Trophoblast cell (in vitro differentiated cells and primary cell): ENCODE measurements around the gene NHP2.

Source experiments
- DNase-seq, 2 donors: peaks; one replicate each; pipeline ENCODE4 v3.0.0-alpha.2; 2016
- H2AFZ ChIP-seq: 2 replicates; pipeline ENCODE4 v1.6.1; 2013; ENCODE audit warnings: low read length, moderate library complexity, mild to moderate bottlenecking; ENCODE audit not compliant: insufficient read depth, poor library complexity
- H2AK5ac ChIP-seq: 2 replicates; pipeline ENCODE4 v1.6.1; 2013; ENCODE audit warnings: mild to moderate bottlenecking, low read length
- H2BK120ac ChIP-seq: 2 replicates; pipeline ENCODE4 v1.6.1; 2013; ENCODE audit warnings: low read length, mild to moderate bottlenecking, moderate library complexity; ENCODE audit not compliant: insufficient read depth, poor library complexity
- H2BK12ac ChIP-seq: 2 replicates; pipeline ENCODE4 v1.6.1; 2013; ENCODE audit warnings: mild to moderate bottlenecking, low read length, moderate library complexity
- H2BK5ac ChIP-seq: 2 replicates; pipeline ENCODE4 v1.6.1; 2013; ENCODE audit warnings: low read length, low read depth, moderate library complexity, mild to moderate bottlenecking; ENCODE audit not compliant: poor library complexity
- H3K14ac ChIP-seq: 2 replicates; pipeline ENCODE4 v1.6.1; 2013; ENCODE audit warnings: mild to moderate bottlenecking, low read length
- H3K18ac ChIP-seq: 2 replicates; pipeline ENCODE4 v1.6.1; 2013; ENCODE audit warnings: mild to moderate bottlenecking, low read length
- H3K23ac ChIP-seq: 2 replicates; pipeline ENCODE4 v1.6.1; 2013; ENCODE audit warnings: low read length
- H3K27ac ChIP-seq: 2 replicates; pipeline ENCODE4 v1.5.1; 2013; ENCODE audit warnings: low read depth, mild to moderate bottlenecking, inconsistent platforms, low read length, moderate library complexity
- H3K27me3 ChIP-seq: 2 replicates; pipeline ENCODE4 v1.6.1; 2013; ENCODE audit warnings: inconsistent platforms, mild to moderate bottlenecking, low read length, moderate library complexity; ENCODE audit not compliant: insufficient read depth
- H3K36me3 ChIP-seq, 2 experiments: 1 replicate in 1 of 2; 2 replicates in 1 of 2; pipeline ENCODE4 v1.6.1; 2013; ENCODE audit warnings: low read length in 2 of 2, mild to moderate bottlenecking in 2 of 2, moderate library complexity in 1 of 2; ENCODE audit not compliant: insufficient read depth in 2 of 2, control insufficient read depth in 1 of 2
- H3K4ac ChIP-seq: 2 replicates; pipeline ENCODE4 v1.6.1; 2013; ENCODE audit warnings: low read depth, mild to moderate bottlenecking, low read length, moderate library complexity
- H3K4me1 ChIP-seq, 2 experiments: 1 replicate in 1 of 2; 2 replicates in 1 of 2; pipeline ENCODE4 v1.6.1; 2013; ENCODE audit warnings: low read length in 2 of 2, mild to moderate bottlenecking in 2 of 2, moderate library complexity in 1 of 2; ENCODE audit not compliant: insufficient read depth in 2 of 2, control insufficient read depth in 1 of 2
- H3K4me2 ChIP-seq: 2 replicates; pipeline ENCODE4 v1.6.1; 2013; ENCODE audit warnings: inconsistent platforms, mild to moderate bottlenecking, low read length, moderate library complexity
- H3K4me3 ChIP-seq: 2 replicates; pipeline ENCODE4 v1.5.1; 2013; ENCODE audit warnings: mild to moderate bottlenecking, low read depth, low read length, inconsistent platforms
- H3K79me1 ChIP-seq: one replicate; pipeline ENCODE4 v1.6.1; 2013; ENCODE audit warnings: low read length
- H3K79me2 ChIP-seq: 2 replicates; pipeline ENCODE4 v1.6.1; 2013; ENCODE audit warnings: low read length, mild to moderate bottlenecking; ENCODE audit not compliant: control insufficient read depth, insufficient read depth, poor library complexity
- H3K9ac ChIP-seq: 2 replicates; pipeline ENCODE4 v1.6.1; 2013; ENCODE audit warnings: mild to moderate bottlenecking, low read length
- H3K9me3 ChIP-seq: 2 replicates; pipeline ENCODE4 v1.6.1; 2013; ENCODE audit warnings: low read depth, mild to moderate bottlenecking, control low read depth, inconsistent platforms, low read length; ENCODE audit not compliant: insufficient read depth
- H4K12ac ChIP-seq: 2 replicates; pipeline ENCODE4 v1.6.1; 2013; ENCODE audit warnings: low read depth, mild to moderate bottlenecking, low read length, moderate library complexity
- H4K8ac ChIP-seq: 2 replicates; pipeline ENCODE4 v1.6.1; 2013; ENCODE audit warnings: low read depth, mild to moderate bottlenecking, low read length, moderate library complexity
- H4K91ac ChIP-seq: one replicate; pipeline ENCODE4 v1.6.1; 2013; ENCODE audit warnings: low read depth, mild to moderate bottlenecking, low read length, moderate library complexity
- WGBS: extraction: QIAGEN DNeasy Blood & Tissue Kit; methylation state at CpG from one replicate; pipeline ENCODE4 v1.1.7; 2013; ENCODE audit warnings: missing lambda C conversion rate; ENCODE audit not compliant: insufficient read length, insufficient coverage; ENCODE audit errors: extremely low coverage; 5-methylcytosine and 5-hydroxymethylcytosine counted together

The NHP2 gene

GRCh38 chr5:178107756-178108310 is 45.9 kb downstream of the NHP2 start:
- Histone ChIP-seq H3K27me3 (no peaks in the 10 kb centered on the region), H3K27ac (no peak overlapping the region), H3K9me3 (no peaks in the 10 kb centered on the region), H2AFZ (peak overlapping the region; percentile 10), H2BK12ac (no peak overlapping the region), H3K4me3 (no peak overlapping the region), H3K4me2 (no peak overlapping the region), H3K4me1 (peaks cover 10 to 12% of the 10 kb centered on the region in 2 experiments), H2BK5ac (no peak overlapping the region), H3K23ac (no peak overlapping the region), H2AK5ac (no peak overlapping the region), H2BK120ac (no peak overlapping the region), H3K9ac (peak overlapping the region; percentile 29), H3K14ac (no peak overlapping the region), H3K79me2 (no peaks in the 10 kb centered on the region), H3K18ac (no peak overlapping the region), H3K36me3 (no peaks in the 10 kb centered on the region), H4K91ac (no peak overlapping the region), H3K79me1 (no peaks in the 10 kb centered on the region), H4K8ac (no peak overlapping the region), H4K12ac (no peak overlapping the region), H3K4ac (no peak overlapping the region)
- no peak for DNase-seq
- WGBS, result no CpG with 5 or more reads among the region's 5 CpGs

GRCh38 chr5:178106556-178107239 is 47.0 kb downstream of the NHP2 start:
- Histone ChIP-seq H3K4me1 (peaks cover 10 to 12% of the 10 kb centered on the region in 2 experiments), H3K9ac (no peak overlapping the region), H3K27ac (no peak overlapping the region), H2BK5ac (no peak overlapping the region), H3K4ac (no peak overlapping the region), H3K23ac (no peak overlapping the region), H3K79me2 (no peaks in the 10 kb centered on the region), H4K91ac (no peak overlapping the region), H3K79me1 (no peaks in the 10 kb centered on the region), H3K9me3 (no peaks in the 10 kb centered on the region), H2BK12ac (no peak overlapping the region), H3K36me3 (no peaks in the 10 kb centered on the region), H4K8ac (no peak overlapping the region), H3K27me3 (no peaks in the 10 kb centered on the region), H3K14ac (no peak overlapping the region), H4K12ac (no peak overlapping the region), H3K18ac (no peak overlapping the region), H3K4me2 (no peak overlapping the region), H2AFZ (no peak overlapping the region), H3K4me3 (no peak overlapping the region), H2BK120ac (no peak overlapping the region), H2AK5ac (no peak overlapping the region)
- no CpG with 5 or more reads among the region's 13 CpGs for WGBS
- no peak for DNase-seq

DNA sequence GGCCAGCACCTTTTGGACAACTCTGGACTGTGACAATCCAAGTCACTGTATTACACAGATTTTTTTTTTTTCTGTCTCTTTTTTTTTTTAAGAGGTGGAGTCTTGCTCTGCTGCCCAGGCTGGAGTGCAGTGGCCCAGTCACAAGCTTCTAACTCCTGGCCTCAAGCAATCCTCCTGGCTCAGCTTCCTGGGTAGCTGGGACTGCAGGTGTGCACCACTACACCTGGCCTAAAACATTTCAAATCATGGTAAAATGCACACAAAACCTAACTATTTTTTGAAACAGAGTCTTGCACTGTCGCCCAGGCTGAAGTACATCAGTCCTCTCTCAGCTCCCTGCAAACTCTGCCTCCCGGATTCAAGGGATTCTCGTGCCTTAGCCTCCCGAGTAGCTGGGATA is 47.6 kb downstream of the NHP2 start:
- Histone ChIP-seq H2AFZ (no peak overlapping the region), H3K4me3 (no peak overlapping the region), H3K27ac (no peak overlapping the region), H4K12ac (no peak overlapping the region), H3K18ac (no peak overlapping the region), H3K79me2 (no peaks in the 10 kb centered on the region), H2BK120ac (no peak overlapping the region), H4K8ac (no peak overlapping the region), H2BK5ac (no peak overlapping the region), H3K36me3 (no peaks in the 10 kb centered on the region), H3K27me3 (no peaks in the 10 kb centered on the region), H3K4me1 (peaks cover 10 to 12% of the 10 kb centered on the region in 2 experiments), H3K9me3 (no peaks in the 10 kb centered on the region), H3K9ac (no peak overlapping the region), H3K14ac (no peak overlapping the region), H2AK5ac (no peak overlapping the region), H3K79me1 (no peaks in the 10 kb centered on the region), H3K23ac (no peak overlapping the region), H2BK12ac (no peak overlapping the region), H3K4me2 (no peak overlapping the region), H3K4ac (no peak overlapping the region), H4K91ac (no peak overlapping the region)
- WGBS, result no CpG with 5 or more reads among the region's 4 CpGs
- no peak for DNase-seq

DNA sequence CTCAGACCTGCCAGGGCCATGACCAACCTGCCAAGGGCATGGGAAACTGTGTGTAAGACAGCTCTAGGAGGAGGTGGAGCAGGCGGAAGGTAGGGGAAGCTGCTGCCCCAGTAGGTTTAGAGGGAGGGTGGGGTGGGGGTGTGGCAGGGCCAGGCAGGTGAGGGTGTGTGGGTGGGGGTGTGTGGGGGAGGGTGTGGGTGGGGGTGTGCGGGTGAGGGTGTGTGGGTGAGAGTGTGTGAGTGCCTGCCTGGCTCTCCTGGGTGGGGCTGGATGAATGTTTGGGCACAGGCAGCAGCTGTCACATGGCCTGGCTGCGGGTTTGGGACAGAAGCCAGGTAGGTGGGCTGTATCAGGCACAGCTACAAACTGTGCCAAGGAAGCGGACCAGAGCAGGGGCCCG is 49.2 kb downstream of the NHP2 start:
- no peak overlapping the region for H2AK5ac ChIP-seq
- no peak for DNase-seq
- H2BK5ac ChIP-seq, result no peak overlapping the region
- H3K9ac ChIP-seq, result no peak overlapping the region
- H4K8ac ChIP-seq, result no peak overlapping the region
- peaks cover 10 to 12% of the 10 kb centered on the region in 2 experiments for H3K4me1 ChIP-seq
- no peak overlapping the region for H2AFZ ChIP-seq
- no peaks in the 10 kb centered on the region for H3K36me3 ChIP-seq
- no CpG with 5 or more reads among the region's 5 CpGs for WGBS
- H2BK12ac ChIP-seq, result no peak overlapping the region
- no peaks in the 10 kb centered on the region for H3K9me3 ChIP-seq
- no peak overlapping the region for H3K14ac ChIP-seq
- H3K27ac ChIP-seq, result no peak overlapping the region
- no peak overlapping the region for H2BK120ac ChIP-seq
- H3K18ac ChIP-seq, result no peak overlapping the region
- H3K79me1 ChIP-seq, result no peaks in the 10 kb centered on the region
- H3K23ac ChIP-seq, result no peak overlapping the region
- no peak overlapping the region for H3K4me2 ChIP-seq
- H3K27me3 ChIP-seq, result no peaks in the 10 kb centered on the region
- H3K4me3 ChIP-seq, result no peak overlapping the region
- no peak overlapping the region for H4K12ac ChIP-seq
- H3K4ac ChIP-seq, result no peak overlapping the region
- H3K79me2 ChIP-seq, result no peaks in the 10 kb centered on the region
- H4K91ac ChIP-seq, result no peak overlapping the region
